Iris pigment epithelial cell (primary cell): Measurements from ENCODE around the gene PLEKHG4B.
"Not testable (repeated sequence)": the region's sequence is repeated elsewhere in the genome, so short reads cannot be mapped to it uniquely, and the experiment has no call there.

Source experiments
- DNase-seq: peaks from one replicate; pipeline ENCODE4 v3.0.0-alpha.2; 2011; ENCODE audit warnings: low read depth

The PLEKHG4B gene

DNA sequence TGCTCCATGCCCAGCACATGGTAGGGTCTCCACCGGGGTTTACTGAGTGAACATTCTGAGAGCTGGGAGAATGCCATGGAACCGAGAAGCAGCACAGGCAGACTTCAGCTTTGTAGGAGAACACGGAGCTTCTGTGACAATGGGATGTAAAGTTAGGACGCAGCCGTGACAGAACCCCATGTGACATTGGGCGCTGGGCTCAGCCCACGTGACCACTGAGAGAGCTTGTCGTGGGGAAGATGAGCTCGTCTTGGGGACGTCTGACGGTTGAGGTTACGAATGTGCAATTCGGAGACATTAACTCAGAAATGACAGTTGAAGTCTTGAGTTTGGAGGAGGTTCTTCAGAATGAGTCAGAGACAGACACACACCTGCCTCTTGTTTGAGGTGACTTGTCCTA lies 139.7 kb downstream of the PLEKHG4B start:
- no peak for DNase-seq

DNA sequence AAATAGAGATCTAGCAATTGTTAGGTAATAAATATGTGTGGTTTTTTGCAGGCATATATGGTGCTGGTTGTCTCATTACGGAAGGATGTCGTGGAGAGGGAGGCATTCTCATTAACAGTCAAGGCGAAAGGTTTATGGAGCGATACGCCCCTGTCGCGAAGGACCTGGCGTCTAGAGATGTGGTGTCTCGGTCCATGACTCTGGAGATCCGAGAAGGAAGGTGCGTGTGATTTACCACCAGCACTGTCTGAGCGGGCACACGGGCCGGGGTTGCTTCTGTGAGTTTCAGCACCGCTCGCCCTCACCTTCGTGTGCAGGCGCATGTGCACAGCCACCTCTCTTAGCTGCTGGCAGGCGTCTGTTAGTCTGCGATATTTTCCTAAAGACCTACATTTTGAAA lies 141.5 kb downstream of the PLEKHG4B start:
- DNase-seq = not testable (repeated sequence)

DNA sequence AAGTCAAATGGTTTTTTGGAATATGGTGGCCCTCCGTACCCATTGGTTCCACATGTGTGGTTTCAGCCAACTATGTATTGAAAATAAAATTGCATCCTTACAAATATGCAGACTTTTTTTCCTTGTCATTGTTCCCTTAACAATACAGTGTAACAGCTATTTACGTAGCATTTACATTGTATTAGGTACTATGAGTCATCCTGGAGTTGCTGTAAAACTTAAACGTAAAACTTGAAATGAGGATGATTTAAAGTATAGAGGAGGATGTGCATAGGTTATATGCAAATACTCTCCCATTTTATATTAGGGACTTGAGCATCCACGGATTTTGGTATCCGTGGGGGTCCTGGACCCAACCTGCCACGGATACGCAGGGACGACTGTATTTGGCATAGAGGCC lies 142.5 kb downstream of the PLEKHG4B start:
- DNase-seq = no peak

DNA sequence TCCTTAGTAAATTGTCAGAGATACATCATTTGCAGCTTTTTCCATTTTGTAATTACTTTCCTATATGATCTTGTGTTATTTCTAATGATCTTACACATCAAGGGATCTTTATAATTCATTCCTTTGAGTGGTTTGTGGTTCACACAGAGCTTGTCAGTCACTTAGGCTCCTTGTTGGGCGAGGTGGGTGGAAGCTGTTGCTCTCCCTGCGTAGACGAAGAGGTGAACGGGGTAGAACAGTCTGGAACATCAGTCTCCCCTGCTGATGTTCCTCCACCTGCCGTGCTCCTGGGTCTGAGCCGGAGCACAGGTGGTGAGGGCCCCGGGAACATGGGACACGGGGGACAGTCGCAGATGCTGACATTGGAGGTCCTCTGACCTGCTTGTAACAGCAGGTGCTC lies 143.6 kb downstream of the PLEKHG4B start:
- DNase-seq = not testable (repeated sequence)

DNA sequence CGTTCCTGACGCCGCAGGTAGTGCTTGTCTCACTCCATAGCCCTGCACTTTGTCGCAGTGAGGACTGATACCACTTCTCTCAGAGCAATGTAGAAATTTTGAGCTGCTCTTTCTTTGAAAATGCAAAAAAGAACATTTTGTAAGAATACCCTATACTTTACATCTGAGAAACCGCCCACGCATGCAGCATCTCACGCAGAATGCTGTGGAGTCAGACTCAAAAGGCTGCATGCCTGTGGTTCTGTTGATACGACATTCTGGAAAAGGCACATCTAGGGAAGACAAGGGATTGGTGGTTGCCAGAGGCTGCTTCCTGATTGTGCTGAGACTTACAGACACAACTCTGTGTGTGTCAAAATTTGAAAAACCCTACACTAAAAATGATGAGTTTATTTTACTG lies 146.0 kb downstream of the PLEKHG4B start:
- DNase-seq = peak; percentile 59
